ENCODE results near the gene MTRF1. TPM values are rescaled to one million over a fixed set of nuclear protein-coding genes. Genes with fewer than 3 reads are reported as not detected.
"Not testable (repeated sequence)": the region's sequence is repeated elsewhere in the genome, so short reads cannot be mapped to it uniquely, and the experiment has no call there.

The MTRF1 gene
- total RNA-seq, 2 donors from 2014 or later = 24.2 to 30.3 TPM

- Mint-ChIP-seq H3K36me3 (ENCODE audit: insufficient read depth in 2 of 2) (peaks cover 0 to 3% of the 10 kb centered on the region in 2 donors), H3K4me3 (no peak overlapping the region), H3K9me3 (no peaks in the 10 kb centered on the region), H3K27ac (no peak overlapping the region), H3K27me3 (ENCODE audit: low read depth) (no peaks in the 10 kb centered on the region), H3K4me1 (ENCODE audit: low read depth) (peaks cover 10% of the 10 kb centered on the region)
- ATAC-seq (replicated peaks in 1 of 2) (no peak), DNase-seq (no peak)
Observed at GRCh38 chr13:41296879-41297646, 33.7 kb upstream of the MTRF1 start.

GRCh38 chr13:41295973-41296372, 32.6 kb upstream of the MTRF1 start:
- Mint-ChIP-seq H3K9me3 (peaks cover 0 to 2% of the 10 kb centered on the region in 2 donors), H3K4me1 (ENCODE audit: low read depth) (peaks cover 10% of the 10 kb centered on the region), H3K27ac (no peak overlapping the region), H3K27me3 (ENCODE audit: low read depth) (no peaks in the 10 kb centered on the region), H3K4me3 (no peak overlapping the region), H3K36me3 (ENCODE audit: insufficient read depth in 2 of 2) (peaks cover 0 to 5% of the 10 kb centered on the region in 2 donors)
- DNase-seq = no peak
- no peak for ATAC-seq (replicated peaks in 1 of 2)

GRCh38 chr13:41294914-41295313, 31.5 kb upstream of the MTRF1 start:
- H3K9me3 Mint-ChIP-seq = peaks cover 0 to 2% of the 10 kb centered on the region in 2 donors
- H3K27me3 Mint-ChIP-seq (ENCODE audit: low read depth) = no peaks in the 10 kb centered on the region
- no peak for DNase-seq
- no peak for ATAC-seq (replicated peaks in 1 of 2)
- no peak overlapping the region for H3K27ac Mint-ChIP-seq
- no peak overlapping the region for H3K4me3 Mint-ChIP-seq
- H3K36me3 Mint-ChIP-seq (ENCODE audit: insufficient read depth in 2 of 2) = peaks cover 0 to 5% of the 10 kb centered on the region in 2 donors
- H3K4me1 Mint-ChIP-seq (ENCODE audit: low read depth) = peaks cover 8% of the 10 kb centered on the region

- Mint-ChIP-seq H3K4me3 (no peak overlapping the region), H3K27me3 (ENCODE audit: low read depth) (no peaks in the 10 kb centered on the region), H3K9me3 (peaks cover 2 to 6% of the 10 kb centered on the region in 2 donors), H3K27ac (no peak overlapping the region), H3K36me3 (ENCODE audit: insufficient read depth in 2 of 2) (peaks cover 0 to 5% of the 10 kb centered on the region in 2 donors), H3K4me1 (ENCODE audit: low read depth) (peaks cover 2% of the 10 kb centered on the region)
- ATAC-seq (replicated peaks in 1 of 2) = no peak
- DNase-seq = no peak
Observed at GRCh38 chr13:41293272-41293671, 29.9 kb upstream of the MTRF1 start.

- ATAC-seq (replicated peaks in 1 of 2) (no peak), DNase-seq (no peak)
- peaks cover 2 to 7% of the 10 kb centered on the region in 2 donors for H3K9me3 Mint-ChIP-seq
- peaks cover 17% of the 10 kb centered on the region for H3K4me1 Mint-ChIP-seq (ENCODE audit: low read depth)
- no peak overlapping the region for H3K27ac Mint-ChIP-seq
- no peak overlapping the region for H3K4me3 Mint-ChIP-seq
- no peaks in the 10 kb centered on the region for H3K27me3 Mint-ChIP-seq (ENCODE audit: low read depth)
- H3K36me3 Mint-ChIP-seq (ENCODE audit: insufficient read depth in 2 of 2) = peaks cover 3 to 9% of the 10 kb centered on the region in 2 donors
Observed at GRCh38 chr13:41291246-41291645, 27.9 kb upstream of the MTRF1 start.

- H3K27ac Mint-ChIP-seq = no peak overlapping the region
- no peak for ATAC-seq (replicated peaks in 1 of 2)
- no peak overlapping the region for H3K4me3 Mint-ChIP-seq
- H3K4me1 Mint-ChIP-seq (ENCODE audit: low read depth) = peaks cover 32% of the 10 kb centered on the region
- no peak for DNase-seq
- peaks cover 2 to 7% of the 10 kb centered on the region in 2 donors for H3K9me3 Mint-ChIP-seq
- peaks cover 3 to 10% of the 10 kb centered on the region in 2 donors for H3K36me3 Mint-ChIP-seq (ENCODE audit: insufficient read depth in 2 of 2)
- H3K27me3 Mint-ChIP-seq (ENCODE audit: low read depth) = no peaks in the 10 kb centered on the region
Observed at GRCh38 chr13:41289463-41289881, 26.1 kb upstream of the MTRF1 start.

GRCh38 chr13:41286370-41286769, 23.0 kb upstream of the MTRF1 start:
- H3K36me3 Mint-ChIP-seq (ENCODE audit: insufficient read depth in 2 of 2) = peaks cover 5 to 8% of the 10 kb centered on the region in 2 donors
- H3K4me3 Mint-ChIP-seq = peak overlapping the region; percentile 42 to 45
- peaks cover under 1 to 7% of the 10 kb centered on the region in 2 donors for H3K9me3 Mint-ChIP-seq
- no peak overlapping the region for H3K27ac Mint-ChIP-seq
- ATAC-seq (replicated peaks in 1 of 2) = peak; percentile 84 to 90
- DNase-seq = no peak
- H3K27me3 Mint-ChIP-seq (ENCODE audit: low read depth) = no peaks in the 10 kb centered on the region
- H3K4me1 Mint-ChIP-seq (ENCODE audit: low read depth) = peaks cover 42% of the 10 kb centered on the region

GRCh38 chr13:41284512-41285288, 21.3 kb upstream of the MTRF1 start:
- ATAC-seq (replicated peaks in 1 of 2) (peak; percentile 47 to 61), DNase-seq (peak in 1 of 2 donors; percentile 2)
- Mint-ChIP-seq H3K36me3 (ENCODE audit: insufficient read depth in 2 of 2) (peaks cover 5 to 8% of the 10 kb centered on the region in 2 donors), H3K9me3 (peaks cover 0 to 5% of the 10 kb centered on the region in 2 donors), H3K4me1 (ENCODE audit: low read depth) (peaks cover 42% of the 10 kb centered on the region), H3K4me3 (no peak overlapping the region), H3K27ac (peak overlapping the region; percentile 14), H3K27me3 (ENCODE audit: low read depth) (no peaks in the 10 kb centered on the region)

- ATAC-seq (replicated peaks in 1 of 2) (no peak), DNase-seq (no peak)
- H3K4me3 Mint-ChIP-seq = no peak overlapping the region
- peaks cover 34% of the 10 kb centered on the region for H3K4me1 Mint-ChIP-seq (ENCODE audit: low read depth)
- peaks cover 4 to 5% of the 10 kb centered on the region in 2 donors for H3K36me3 Mint-ChIP-seq (ENCODE audit: insufficient read depth in 2 of 2)
- H3K9me3 Mint-ChIP-seq = peaks cover 0 to 1% of the 10 kb centered on the region in 2 donors
- H3K27me3 Mint-ChIP-seq (ENCODE audit: low read depth) = no peaks in the 10 kb centered on the region
- H3K27ac Mint-ChIP-seq = no peak overlapping the region
Observed at GRCh38 chr13:41282129-41282571, 18.8 kb upstream of the MTRF1 start.

GRCh38 chr13:41279156-41279555, 15.8 kb upstream of the MTRF1 start:
- H3K4me3 Mint-ChIP-seq; H3K27me3 Mint-ChIP-seq (ENCODE audit: low read depth); ATAC-seq (replicated peaks in 1 of 2); H3K36me3 Mint-ChIP-seq (ENCODE audit: insufficient read depth in 2 of 2); H3K9me3 Mint-ChIP-seq; DNase-seq; H3K27ac Mint-ChIP-seq: not testable (repeated sequence)
- H3K4me1 Mint-ChIP-seq (ENCODE audit: low read depth) = peaks cover 17% of the 10 kb centered on the region

- no peaks in the 10 kb centered on the region for H3K27me3 Mint-ChIP-seq (ENCODE audit: low read depth)
- no peak overlapping the region for H3K4me3 Mint-ChIP-seq
- peaks cover 0 to 6% of the 10 kb centered on the region in 2 donors for H3K36me3 Mint-ChIP-seq (ENCODE audit: insufficient read depth in 2 of 2)
- DNase-seq (no peak), ATAC-seq (replicated peaks in 1 of 2) (peak; percentile 21 to 43)
- H3K4me1 Mint-ChIP-seq (ENCODE audit: low read depth) = peaks cover 11% of the 10 kb centered on the region
- no peak overlapping the region for H3K27ac Mint-ChIP-seq
- H3K9me3 Mint-ChIP-seq = no peaks in the 10 kb centered on the region
Observed at GRCh38 chr13:41276824-41277223, 13.4 kb upstream of the MTRF1 start.

GRCh38 chr13:41274881-41275280, 11.5 kb upstream of the MTRF1 start:
- H3K27ac Mint-ChIP-seq = no peak overlapping the region
- peaks cover 0 to 19% of the 10 kb centered on the region in 2 donors for H3K36me3 Mint-ChIP-seq (ENCODE audit: insufficient read depth in 2 of 2)

GRCh38 chr13:41273831-41274441, 10.6 kb upstream of the MTRF1 start:
- ATAC-seq (replicated peaks in 1 of 2) = no peak
- Mint-ChIP-seq H3K27me3 (ENCODE audit: low read depth) (no peaks in the 10 kb centered on the region), H3K36me3 (ENCODE audit: insufficient read depth in 2 of 2) (peaks cover 2 to 21% of the 10 kb centered on the region in 2 donors), H3K27ac (no peak overlapping the region), H3K4me3 (no peak overlapping the region), H3K9me3 (peaks cover 1 to 2% of the 10 kb centered on the region in 2 donors), H3K4me1 (ENCODE audit: low read depth) (peaks cover 21% of the 10 kb centered on the region)
- DNase-seq = no peak

More at GRCh38 chr13:41274881-41275280, 11.5 kb upstream of the MTRF1 start:
- DNase-seq (no peak), ATAC-seq (replicated peaks in 1 of 2) (no peak)
- Mint-ChIP-seq H3K4me1 (ENCODE audit: low read depth) (peaks cover 21% of the 10 kb centered on the region), H3K27me3 (ENCODE audit: low read depth) (no peaks in the 10 kb centered on the region), H3K9me3 (no peaks in the 10 kb centered on the region), H3K4me3 (no peak overlapping the region)

All from activated T-cell treated with anti-CD3 and anti-CD28 coated beads, Interleukin-2, amount 50 U/mL, for 72 hours (primary cell).